ENCODE measurements around the gene SRD5A2. TPM values are rescaled to one million over a fixed set of nuclear protein-coding genes. Genes with fewer than 3 reads are reported as not detected.

Gene SRD5A2
- total RNA-seq = 0.20 TPM in 1 of 2 replicates, not detected in the other

- no peak for DNase-seq (ENCODE audit: low read depth)
Observed at GRCh38 chr2:31580321-31581117, at the start of gene SRD5A2. Gene SRD5A2, minus strand, starts transcription at chr2:31580938. Its CDS starts 38 bp downstream, at chr2:31580900.

DNA sequence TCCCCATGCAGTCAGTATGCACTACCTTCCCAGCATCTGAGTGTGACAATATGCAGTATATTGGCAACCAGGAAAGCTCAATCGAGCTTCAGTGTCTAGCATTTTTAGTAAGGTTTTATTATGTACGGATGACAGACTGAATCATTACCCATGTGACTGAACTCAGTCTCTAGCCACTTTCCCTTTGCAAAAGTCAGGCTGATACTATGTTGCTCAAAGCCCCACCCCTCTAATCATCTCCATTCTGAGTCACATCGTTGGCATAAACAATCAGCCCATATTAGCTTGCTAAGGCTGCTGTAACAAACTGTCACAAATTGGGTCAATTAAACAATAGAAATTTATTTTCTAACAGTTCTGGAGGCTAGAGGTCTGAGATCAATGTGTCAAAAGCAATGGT lies 25.8 kb upstream of the SRD5A2 start:
- no peak for DNase-seq (ENCODE audit: low read depth)

- DNase-seq (ENCODE audit: low read depth) = no peak
Observed at GRCh38 chr2:31598694-31599093, 18.0 kb upstream of the SRD5A2 start.

DNA sequence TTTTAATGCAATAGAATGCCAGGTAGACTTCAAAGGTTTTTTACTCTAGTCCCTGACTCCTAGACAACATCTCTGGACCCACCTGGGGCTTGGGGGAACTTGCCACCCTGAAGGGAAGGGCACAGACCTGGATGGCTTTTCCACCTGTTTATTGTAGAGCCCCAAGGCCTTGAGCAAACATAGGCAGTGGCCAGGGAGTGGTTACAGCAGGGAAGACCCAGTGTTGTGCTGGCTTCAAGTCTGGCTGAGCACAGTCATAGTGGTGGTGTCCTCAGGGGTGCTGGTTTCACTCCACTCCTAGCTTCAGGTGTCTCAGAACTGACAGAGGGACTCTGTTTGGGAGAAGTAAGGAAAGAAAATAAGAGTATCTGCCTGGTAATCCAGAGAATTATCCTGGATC lies 5.5 kb upstream of the SRD5A2 start:
- no peak for DNase-seq (ENCODE audit: low read depth)

DNA sequence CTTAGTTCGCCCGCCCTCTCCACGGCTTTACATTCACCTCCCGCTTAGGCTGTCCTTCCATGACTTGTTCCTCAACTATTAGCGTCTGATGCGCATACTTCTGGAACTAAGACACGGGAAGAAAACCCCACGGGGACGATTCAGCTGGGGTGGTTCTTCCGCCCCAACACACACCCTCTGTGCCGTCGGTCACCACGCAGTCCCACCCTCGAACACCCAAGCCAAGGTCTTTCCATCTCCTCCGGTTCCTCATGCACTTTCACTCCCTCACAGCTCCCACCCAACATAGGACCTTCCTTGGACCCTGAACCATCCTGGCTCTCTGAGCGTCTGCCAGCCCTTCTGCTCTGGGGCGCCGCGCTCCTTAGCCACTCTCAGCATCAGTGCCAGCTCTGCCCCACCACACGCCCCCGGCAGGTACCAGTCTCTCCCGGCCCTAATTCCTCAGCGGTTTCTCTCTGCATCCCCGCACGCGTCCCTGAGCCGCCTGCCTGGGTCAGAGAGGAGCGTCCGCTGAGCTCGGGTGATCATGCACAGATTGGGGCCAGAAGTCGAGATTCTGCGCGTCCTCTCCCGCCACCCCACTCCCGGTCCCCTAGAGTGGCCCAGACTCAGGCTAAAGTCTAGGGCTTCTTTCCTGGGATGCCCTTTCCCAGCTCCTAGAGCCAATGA lies 522 bp upstream of the SRD5A2 start:
- no peak for DNase-seq (ENCODE audit: low read depth)

GRCh38 chr2:31579996-31580320 lies 780 bp downstream of the SRD5A2 start:
- no peak for DNase-seq (ENCODE audit: low read depth)

- peak; percentile 55 for DNase-seq (ENCODE audit: low read depth)
Observed at GRCh38 chr2:31578316-31578715, 2.4 kb downstream of the SRD5A2 start.

DNA sequence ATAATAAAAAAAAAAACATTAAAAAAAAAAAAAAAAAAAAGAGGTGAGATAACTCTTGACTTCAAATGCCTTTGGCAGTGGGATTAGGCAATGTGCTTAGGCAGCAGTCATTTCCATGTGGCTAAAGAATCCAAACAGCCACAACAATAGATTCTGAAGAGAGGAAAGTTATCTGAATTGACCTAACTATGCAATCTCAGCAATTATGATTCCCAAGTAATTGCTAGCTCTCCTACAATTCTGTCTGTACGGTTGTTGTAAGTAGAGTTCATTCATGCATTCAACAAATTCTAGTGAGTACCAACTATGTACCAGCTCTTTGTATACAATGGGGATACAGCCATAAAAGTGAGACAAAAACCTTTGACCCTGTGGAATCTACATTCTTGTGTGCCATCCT lies 3.6 kb downstream of the SRD5A2 start:
- no peak for DNase-seq (ENCODE audit: low read depth)

DNA sequence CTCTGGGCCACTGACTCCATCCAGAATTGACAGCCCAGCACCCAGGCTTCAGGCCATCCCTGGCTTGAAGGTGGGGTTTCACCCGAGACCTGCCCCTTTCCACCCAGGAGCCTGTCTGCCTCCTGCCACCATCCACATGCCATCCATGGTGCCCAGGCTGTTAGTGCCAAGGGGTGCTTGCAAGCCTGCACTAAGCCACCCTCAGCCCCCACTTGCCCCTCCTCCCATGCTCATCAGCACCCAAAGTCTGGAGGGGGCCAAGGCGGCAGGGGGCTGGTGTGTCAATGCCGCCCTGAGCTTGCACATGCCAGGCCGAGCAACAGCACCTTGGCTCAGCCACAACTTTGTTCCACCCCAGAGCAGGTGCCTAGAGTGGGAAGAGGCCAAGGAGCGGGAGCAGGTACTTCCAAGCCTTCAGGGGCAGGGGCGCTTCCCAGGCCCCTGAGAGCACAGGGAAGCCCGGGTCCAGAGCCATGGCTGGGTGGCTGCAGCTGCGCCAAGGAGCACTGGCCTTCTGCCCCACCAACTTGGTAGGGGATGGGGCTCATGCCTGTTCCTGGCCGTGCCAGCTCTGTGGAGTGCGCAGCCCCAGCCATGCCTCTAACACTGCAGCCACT lies 12.0 kb downstream of the SRD5A2 start:
- DNase-seq (ENCODE audit: low read depth) = no peak

DNA sequence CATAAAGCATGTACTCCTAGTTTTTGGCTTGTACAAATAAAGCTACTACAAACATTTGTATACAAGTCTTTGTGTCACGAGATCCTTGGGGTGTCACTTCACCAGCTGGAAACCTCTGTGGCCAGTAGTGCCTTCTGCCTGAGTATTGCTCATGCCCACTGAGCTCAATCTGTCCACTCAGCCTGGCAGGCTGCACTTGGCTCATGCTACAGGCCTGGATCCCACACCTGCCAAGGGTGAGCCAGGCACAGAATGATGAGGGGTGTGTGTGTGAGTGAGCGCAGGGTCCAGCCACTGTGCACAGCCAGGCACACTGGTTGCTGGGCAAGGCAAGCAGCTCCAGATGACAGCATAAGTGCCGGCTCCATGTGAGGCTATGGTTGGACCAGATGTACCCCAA lies 13.1 kb downstream of the SRD5A2 start:
- no peak for DNase-seq (ENCODE audit: low read depth)

- DNase-seq (ENCODE audit: low read depth) = peak; percentile 61
Observed at GRCh38 chr2:31563273-31563839, 17.4 kb downstream of the SRD5A2 start.

- no peak for DNase-seq (ENCODE audit: low read depth)
Observed at GRCh38 chr2:31561823-31562222, 18.9 kb downstream of the SRD5A2 start.

DNA sequence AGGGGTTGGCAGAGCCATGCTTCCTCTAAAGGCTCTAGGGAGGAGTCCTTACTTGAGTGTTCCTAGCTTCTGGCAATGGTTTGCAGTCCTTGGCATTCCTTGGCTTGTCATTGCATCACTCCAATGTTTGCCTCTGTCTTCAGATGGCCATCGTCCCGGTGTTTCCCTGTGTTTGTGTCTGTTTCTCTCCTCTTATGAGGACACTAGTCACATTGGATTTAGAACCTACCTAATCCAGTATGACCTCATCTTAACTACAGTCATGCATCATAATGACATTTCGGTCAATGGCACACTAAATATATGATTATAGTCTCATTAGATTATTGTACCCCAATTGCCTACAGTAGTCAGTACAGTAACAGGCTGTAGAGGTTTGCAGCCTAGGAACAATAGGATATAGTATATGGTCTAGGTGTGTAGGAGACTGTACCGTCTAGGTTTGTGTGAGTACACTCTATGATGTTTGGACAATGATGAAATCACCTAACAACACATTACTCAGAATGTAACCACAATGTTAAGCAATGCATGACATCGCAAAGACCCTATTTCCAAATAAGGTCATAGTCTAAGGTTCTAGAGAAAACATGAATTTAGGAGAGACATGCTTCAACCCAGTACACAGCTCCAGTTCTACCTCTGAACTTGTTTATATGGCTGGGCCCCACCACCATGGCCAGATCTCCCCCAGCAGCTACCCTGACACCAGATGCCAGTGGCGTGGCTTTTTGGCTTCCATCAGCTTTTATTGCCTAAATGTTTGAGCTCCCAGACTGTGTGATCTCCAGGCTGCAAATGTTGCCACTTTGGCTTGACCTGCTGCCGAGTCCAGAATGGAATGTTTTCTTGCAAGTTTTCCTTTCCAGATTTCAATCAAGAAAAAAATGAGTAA lies 22.1 kb downstream of the SRD5A2 start:
- peak; percentile 90 for DNase-seq (ENCODE audit: low read depth)

- DNase-seq (ENCODE audit: low read depth) = no peak
Observed at GRCh38 chr2:31556940-31557339, 23.8 kb downstream of the SRD5A2 start.

DNA sequence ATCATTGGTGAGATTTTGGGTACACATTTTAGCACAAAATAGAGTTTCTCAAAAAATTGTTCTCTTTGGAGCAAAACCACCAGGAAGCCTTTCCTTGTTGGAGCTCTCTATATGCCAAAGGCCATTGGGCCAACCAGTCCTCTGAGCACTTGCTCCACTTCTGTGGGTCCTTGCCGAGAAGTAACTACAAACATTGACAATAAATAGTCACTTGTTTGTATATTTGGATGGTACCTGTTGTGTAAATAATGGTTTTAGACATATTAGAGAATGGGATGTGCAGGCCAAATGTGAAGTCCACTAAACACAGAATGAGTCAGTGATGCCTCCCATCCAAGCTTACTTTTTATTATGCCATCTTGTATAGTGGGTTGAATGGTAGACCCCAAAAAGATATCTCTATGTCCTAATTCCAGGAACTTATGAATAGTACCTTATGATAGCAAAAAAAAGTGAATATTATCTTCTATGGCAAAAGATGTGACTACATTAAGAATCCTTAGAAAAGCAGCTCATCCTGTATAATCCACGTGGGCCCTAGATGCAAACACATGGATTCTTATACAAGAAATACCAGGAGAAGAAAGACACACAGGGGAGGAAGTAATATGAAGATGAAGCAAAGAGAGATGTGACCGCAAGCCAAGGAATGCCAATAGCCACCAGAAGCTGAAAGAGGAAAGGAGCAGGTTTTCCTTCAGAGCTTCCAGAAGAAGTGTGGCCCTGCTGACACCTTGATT lies 24.6 kb downstream of the SRD5A2 start:
- no peak for DNase-seq (ENCODE audit: low read depth)

DNA sequence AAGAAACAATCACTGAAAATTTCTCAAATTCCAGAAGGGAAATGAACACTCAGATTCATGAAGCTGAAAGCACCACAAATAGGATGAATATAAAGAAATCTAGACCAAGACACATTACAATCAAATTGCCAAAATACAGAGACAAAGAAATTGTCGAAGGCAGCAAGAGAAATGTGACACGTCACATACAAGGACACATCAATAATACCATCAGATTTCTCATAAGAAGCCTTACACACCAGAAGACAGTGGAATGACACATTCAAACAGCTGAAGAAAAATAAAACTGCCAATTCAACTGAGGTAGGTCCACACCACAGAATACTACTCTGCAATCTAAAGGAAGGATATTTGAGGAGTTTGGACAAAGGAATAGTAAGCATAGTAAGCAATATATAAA lies 27.4 kb downstream of the SRD5A2 start:
- DNase-seq (ENCODE audit: low read depth) = no peak

DNA sequence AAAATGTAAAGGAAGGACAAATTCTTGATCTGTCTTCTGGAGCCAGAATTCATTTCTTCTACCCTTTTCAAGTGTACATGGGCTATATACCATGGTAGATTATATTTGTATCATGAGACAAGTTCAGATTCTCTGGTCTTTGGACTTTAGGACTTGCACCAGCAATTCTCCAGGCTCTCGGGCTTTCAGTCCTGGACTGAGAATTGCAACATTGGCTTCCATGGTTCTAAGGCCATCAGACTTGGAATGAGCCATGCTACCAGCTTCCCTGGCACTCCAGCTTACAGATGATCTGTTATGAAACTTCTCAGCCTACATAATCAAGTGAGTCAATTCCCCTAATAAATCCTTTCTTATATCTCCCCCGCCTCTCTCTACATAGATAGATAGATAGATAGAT lies 33.3 kb downstream of the SRD5A2 start:
- DNase-seq (ENCODE audit: low read depth) = no peak

DNA sequence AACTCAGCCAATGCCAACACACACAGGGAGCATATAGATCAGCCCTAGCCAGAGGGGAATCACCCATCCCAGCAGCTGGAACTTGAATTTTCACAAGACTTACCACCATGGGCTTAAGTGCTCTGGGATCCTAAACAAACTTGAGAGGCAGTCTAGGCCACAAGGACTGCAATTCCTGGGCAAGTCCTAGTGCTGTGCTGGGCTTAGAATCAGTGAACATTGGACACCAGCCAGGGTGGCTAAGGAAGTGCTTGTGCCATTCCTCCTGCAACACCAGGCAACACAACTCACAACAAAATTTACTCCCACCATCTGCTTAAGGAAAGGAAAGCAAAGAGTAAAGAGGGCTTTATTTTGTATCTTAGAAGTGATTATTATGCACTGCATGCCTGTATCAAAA lies 38.9 kb downstream of the SRD5A2 start:
- DNase-seq (ENCODE audit: low read depth) = no peak

GRCh38 chr2:31539505-31539904 lies 41.2 kb downstream of the SRD5A2 start:
- DNase-seq (ENCODE audit: low read depth) = no peak

DNA sequence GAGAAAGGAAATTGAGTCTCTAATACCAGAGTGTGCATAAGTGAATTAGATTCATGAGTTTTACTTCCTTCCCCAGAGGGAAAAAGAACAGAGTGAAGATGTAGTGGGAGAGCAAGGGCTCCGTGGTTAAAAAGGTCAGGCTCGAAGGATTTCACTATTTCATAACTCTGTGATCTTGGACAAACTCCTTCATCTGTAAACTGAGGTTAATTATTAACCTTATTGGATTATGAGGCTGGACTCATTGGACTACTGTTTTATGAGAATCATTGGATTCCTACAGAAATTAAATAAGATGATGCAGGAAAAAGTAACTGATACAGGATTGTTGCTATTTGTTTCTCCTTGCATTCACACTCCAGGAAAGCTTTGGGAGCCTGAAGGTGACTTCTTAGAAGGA lies 45.0 kb downstream of the SRD5A2 start:
- DNase-seq (ENCODE audit: low read depth) = peak; percentile 77

GRCh38 chr2:31534636-31535035 lies 46.1 kb downstream of the SRD5A2 start:
- peak; percentile 36 for DNase-seq (ENCODE audit: low read depth)

All from renal cortical epithelial cell (primary cell).